ENCODE measurements around the gene EXOC3L4. TPM values are rescaled to one million over a fixed set of nuclear protein-coding genes. Genes with fewer than 3 reads are reported as not detected.
A peak's percentile ranks its signal among the peaks of the same experiment; 100 is the strongest.

Gene EXOC3L4
- total and polyA plus RNA-seq, 2 donors from 2014 or later = 11.6 to 15.6 TPM

DNA sequence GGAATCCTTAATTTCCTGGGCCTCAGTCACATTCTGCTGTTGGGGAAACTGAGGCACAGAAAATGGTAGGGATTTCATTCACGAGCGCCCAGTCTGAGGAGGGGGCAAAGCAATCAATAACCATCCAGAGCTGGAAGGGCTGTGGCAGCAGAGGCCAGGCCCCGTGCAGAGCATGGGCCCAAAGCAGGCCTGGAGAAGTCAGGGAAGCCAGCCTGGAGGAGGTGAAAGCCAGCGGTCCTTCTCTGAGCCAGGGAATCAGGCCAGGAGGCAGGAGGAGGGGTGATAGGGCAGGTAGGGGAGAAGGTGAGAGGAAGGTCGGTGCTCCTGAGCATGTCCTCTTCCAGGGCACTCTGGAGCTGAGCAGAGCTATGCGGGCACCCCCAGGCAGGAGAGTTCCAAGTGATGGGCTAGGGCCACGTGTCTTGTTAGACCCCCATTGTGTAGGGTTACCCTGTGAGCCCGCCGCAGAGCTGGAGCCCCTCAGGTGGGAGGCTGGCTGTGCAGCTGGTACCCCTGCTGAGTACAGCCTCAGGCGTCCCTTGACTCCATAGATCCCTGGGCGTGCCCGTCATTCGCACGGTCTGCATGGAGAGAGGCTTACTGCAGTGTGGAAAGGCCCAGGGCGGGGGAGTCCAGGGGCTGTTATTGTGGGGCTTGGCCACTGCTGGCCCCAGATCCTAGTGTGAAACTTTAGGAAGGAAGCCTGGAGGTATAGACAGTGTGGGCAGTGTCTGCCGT lies 33.5 kb downstream of the EXOC3L4 start:
- peak overlapping the region in 1 of 2 donors; percentile 47 for H3K27ac ChIP-seq (ENCODE audit: low read depth in 2 of 2, low read length in 2 of 2)
- peaks cover 0 to 73% (median 15%) of the 10 kb centered on the region in 3 donors for H3K4me1 ChIP-seq (ENCODE audit: control insufficient read depth in 2 of 3, insufficient read depth in 2 of 3, low read depth in 1 of 3, low read length in 3 of 3)
- H3K9ac ChIP-seq (ENCODE audit: low read length in 3 of 3) = no peak overlapping the region
- H3K36me3 ChIP-seq (ENCODE audit: control insufficient read depth in 2 of 3, insufficient read depth in 3 of 3, low read length in 3 of 3) = peaks cover 3 to 4% (median 4%) of the 10 kb centered on the region in 3 donors
- H3K4me3 ChIP-seq (ENCODE audit: low read length in 3 of 3) = no peak overlapping the region
- TF ChIP-seq, protein P1, sequence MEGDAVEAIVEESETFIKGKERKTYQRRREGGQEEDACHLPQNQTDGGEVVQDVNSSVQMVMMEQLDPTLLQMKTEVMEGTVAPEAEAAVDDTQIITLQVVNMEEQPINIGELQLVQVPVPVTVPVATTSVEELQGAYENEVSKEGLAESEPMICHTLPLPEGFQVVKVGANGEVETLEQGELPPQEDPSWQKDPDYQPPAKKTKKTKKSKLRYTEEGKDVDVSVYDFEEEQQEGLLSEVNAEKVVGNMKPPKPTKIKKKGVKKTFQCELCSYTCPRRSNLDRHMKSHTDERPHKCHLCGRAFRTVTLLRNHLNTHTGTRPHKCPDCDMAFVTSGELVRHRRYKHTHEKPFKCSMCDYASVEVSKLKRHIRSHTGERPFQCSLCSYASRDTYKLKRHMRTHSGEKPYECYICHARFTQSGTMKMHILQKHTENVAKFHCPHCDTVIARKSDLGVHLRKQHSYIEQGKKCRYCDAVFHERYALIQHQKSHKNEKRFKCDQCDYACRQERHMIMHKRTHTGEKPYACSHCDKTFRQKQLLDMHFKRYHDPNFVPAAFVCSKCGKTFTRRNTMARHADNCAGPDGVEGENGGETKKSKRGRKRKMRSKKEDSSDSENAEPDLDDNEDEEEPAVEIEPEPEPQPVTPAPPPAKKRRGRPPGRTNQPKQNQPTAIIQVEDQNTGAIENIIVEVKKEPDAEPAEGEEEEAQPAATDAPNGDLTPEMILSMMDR (IDR thresholded peaks at IDR 0.05; ENCODE audit: borderline replicate concordance, extremely low read depth, insufficient read depth) = no peak
- H3K9me3 ChIP-seq (ENCODE audit: control insufficient read depth in 2 of 3, insufficient read depth in 1 of 3, low read length in 3 of 3) = no peaks in the 10 kb centered on the region
- intact Hi-C loops (cut with DNase I) = no loop called here
- H3K27me3 ChIP-seq (ENCODE audit: control insufficient read depth, insufficient read depth, low read length) = no peaks in the 10 kb centered on the region
- DNase-seq (no peak), FAIRE-seq (no peak)

GRCh38 chr14:103128631-103129300 lies 34.2 kb downstream of the EXOC3L4 start:
- FAIRE-seq = no peak
- Histone ChIP-seq H3K36me3 (ENCODE audit: control insufficient read depth in 2 of 3, insufficient read depth in 3 of 3, low read length in 3 of 3) (peaks cover 4 to 12% (median 6%) of the 10 kb centered on the region in 3 donors), H3K9me3 (ENCODE audit: control insufficient read depth in 2 of 3, insufficient read depth in 1 of 3, low read length in 3 of 3) (no peaks in the 10 kb centered on the region), H3K27ac (ENCODE audit: low read depth in 2 of 2, low read length in 2 of 2) (peak overlapping the region in 1 of 2 donors; percentile 47), H3K9ac (ENCODE audit: low read length in 3 of 3) (peak overlapping the region in 1 of 3 donors; percentile 26), H3K27me3 (ENCODE audit: control insufficient read depth, insufficient read depth, low read length) (no peaks in the 10 kb centered on the region), H3K4me1 (ENCODE audit: control insufficient read depth in 2 of 3, insufficient read depth in 2 of 3, low read depth in 1 of 3, low read length in 3 of 3) (peaks cover 0 to 73% (median 15%) of the 10 kb centered on the region in 3 donors), H3K4me3 (ENCODE audit: low read length in 3 of 3) (no peak overlapping the region)
- intact Hi-C loops (cut with DNase I) = no loop called here
- DNase-seq = peak in 1 of 5 donors; percentile 84
- TF ChIP-seq, protein P1 (IDR thresholded peaks at IDR 0.05; ENCODE audit: borderline replicate concordance, extremely low read depth, insufficient read depth) = no peak

DNA sequence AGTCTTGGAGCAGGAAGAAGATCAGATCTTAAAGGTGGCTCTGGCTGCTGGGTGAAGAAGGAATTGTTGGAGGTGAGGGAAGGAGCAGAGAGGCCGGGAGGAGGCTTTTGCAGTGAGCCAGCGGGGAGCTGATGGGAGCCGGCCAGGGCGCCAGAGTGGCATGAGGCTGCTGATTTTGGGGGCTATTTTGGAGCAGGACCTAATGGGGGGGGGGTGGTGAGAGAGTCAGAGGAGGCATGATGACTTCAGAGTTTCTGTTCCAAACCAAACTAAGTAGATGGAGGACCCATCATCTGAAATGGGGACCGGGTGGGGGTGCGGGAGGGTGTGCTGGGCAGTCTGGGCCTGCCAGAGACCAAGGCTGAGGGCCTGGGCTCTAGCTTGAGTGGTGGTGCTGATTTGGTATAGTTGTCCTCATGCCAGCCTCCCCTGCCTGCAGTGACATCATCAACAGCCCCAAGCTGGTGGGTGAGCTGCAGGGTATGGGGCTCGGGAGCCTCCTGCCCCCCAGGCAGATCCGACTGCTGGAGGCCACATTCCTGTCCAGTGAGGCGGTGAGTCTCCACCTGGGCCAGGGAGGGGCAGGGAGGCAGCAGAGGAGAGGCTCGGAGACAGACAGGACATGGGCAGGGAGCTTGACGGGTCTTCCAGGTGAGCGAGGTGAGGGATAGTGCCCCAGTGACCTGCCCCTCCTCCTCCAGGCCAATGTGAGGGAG lies 34.9 kb downstream of the EXOC3L4 start:
- Histone ChIP-seq H3K27ac (ENCODE audit: low read depth in 2 of 2, low read length in 2 of 2) (peak overlapping the region in 1 of 2 donors; percentile 17), H3K4me3 (ENCODE audit: low read length in 3 of 3) (no peak overlapping the region), H3K27me3 (ENCODE audit: control insufficient read depth, insufficient read depth, low read length) (no peaks in the 10 kb centered on the region), H3K4me1 (ENCODE audit: control insufficient read depth in 2 of 3, insufficient read depth in 2 of 3, low read depth in 1 of 3, low read length in 3 of 3) (peaks cover 0 to 66% (median 15%) of the 10 kb centered on the region in 3 donors), H3K36me3 (ENCODE audit: control insufficient read depth in 2 of 3, insufficient read depth in 3 of 3, low read length in 3 of 3) (peaks cover 4 to 16% (median 6%) of the 10 kb centered on the region in 3 donors), H3K9me3 (ENCODE audit: control insufficient read depth in 2 of 3, insufficient read depth in 1 of 3, low read length in 3 of 3) (no peaks in the 10 kb centered on the region), H3K9ac (ENCODE audit: low read length in 3 of 3) (no peak overlapping the region)
- DNase-seq = peak in 3 of 5 donors; percentile 47 to 81 (median 68)
- FAIRE-seq = no peak
- intact Hi-C loops (cut with DNase I) = no loop called here
- TF ChIP-seq, protein P1 (IDR thresholded peaks at IDR 0.05; ENCODE audit: borderline replicate concordance, extremely low read depth, insufficient read depth) = no peak
